ENCODE data around the gene LGI2.

DNA sequence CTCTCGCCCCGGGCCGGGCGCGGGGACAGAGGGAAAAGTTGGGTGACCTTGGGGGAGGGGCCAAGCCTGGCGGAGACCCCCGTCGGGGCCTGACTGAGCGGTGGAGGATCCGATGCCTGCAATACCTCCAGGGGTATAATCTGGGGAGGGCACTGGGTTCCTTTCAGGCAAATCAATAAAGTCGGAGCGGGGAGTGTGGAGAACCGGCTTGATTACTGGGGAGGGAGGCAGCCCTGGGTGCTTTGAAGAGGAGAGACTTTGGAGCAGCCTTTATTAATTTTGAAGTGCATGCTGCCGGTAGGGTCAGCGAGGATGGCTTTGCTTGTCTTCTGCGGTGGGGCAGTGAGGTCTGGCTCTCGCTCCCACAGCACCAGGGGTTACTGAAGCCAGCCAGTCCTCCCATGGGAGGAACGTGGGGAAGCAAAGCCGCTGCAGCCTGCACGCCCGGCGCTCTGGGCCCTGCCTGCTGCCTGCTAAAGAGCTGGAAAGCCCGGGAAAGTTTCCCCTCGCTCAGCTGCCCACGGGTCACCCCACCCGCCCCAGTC is 403 bp upstream of the LGI2 start:
- TF ChIP-seq, protein P1, sequence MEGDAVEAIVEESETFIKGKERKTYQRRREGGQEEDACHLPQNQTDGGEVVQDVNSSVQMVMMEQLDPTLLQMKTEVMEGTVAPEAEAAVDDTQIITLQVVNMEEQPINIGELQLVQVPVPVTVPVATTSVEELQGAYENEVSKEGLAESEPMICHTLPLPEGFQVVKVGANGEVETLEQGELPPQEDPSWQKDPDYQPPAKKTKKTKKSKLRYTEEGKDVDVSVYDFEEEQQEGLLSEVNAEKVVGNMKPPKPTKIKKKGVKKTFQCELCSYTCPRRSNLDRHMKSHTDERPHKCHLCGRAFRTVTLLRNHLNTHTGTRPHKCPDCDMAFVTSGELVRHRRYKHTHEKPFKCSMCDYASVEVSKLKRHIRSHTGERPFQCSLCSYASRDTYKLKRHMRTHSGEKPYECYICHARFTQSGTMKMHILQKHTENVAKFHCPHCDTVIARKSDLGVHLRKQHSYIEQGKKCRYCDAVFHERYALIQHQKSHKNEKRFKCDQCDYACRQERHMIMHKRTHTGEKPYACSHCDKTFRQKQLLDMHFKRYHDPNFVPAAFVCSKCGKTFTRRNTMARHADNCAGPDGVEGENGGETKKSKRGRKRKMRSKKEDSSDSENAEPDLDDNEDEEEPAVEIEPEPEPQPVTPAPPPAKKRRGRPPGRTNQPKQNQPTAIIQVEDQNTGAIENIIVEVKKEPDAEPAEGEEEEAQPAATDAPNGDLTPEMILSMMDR (IDR thresholded peaks at IDR 0.05): no peak
- no peak for TF ChIP-seq POLR2A (IDR thresholded peaks at IDR 0.05; ENCODE audit: low read depth)
- TF ChIP-seq POLR2AphosphoS5 (IDR thresholded peaks at IDR 0.05): no peak
- TF ChIP-seq EP300 (IDR thresholded peaks at IDR 0.05): no peak

All from esophagus muscularis mucosa (tissue), 4 donors.